Nephron progenitor cell (in vitro differentiated cells): ENCODE data around the gene DNAJB12.
A peak's percentile ranks its signal among the peaks of the same experiment; 100 is the strongest.

Experiments used
- DNase-seq: peaks from one replicate; pipeline ENCODE4 v3.0.0; 2021
- H3K27ac Mint-ChIP-seq: 2 replicates; pipeline ENCODE4 v1.8.0; 2021; ENCODE audit warnings: mild to moderate bottlenecking, moderate library complexity, mixed read lengths
- H3K27me3 Mint-ChIP-seq: 2 replicates; pipeline ENCODE4 v1.8.0; 2021; ENCODE audit warnings: mild to moderate bottlenecking, low read depth, mixed read lengths; ENCODE audit not compliant: poor library complexity
- H3K36me3 Mint-ChIP-seq: 2 replicates; pipeline ENCODE4 v1.8.0; 2021; ENCODE audit warnings: low read depth, mixed read lengths
- H3K4me1 Mint-ChIP-seq: 2 replicates; pipeline ENCODE4 v1.8.0; 2021; ENCODE audit warnings: mixed read lengths
- H3K4me3 Mint-ChIP-seq: 2 replicates; pipeline ENCODE4 v1.8.0; 2021; ENCODE audit warnings: mild to moderate bottlenecking, moderate library complexity, mixed read lengths
- H3K9me3 Mint-ChIP-seq: 2 replicates; pipeline ENCODE4 v1.8.0; 2021; ENCODE audit warnings: mild to moderate bottlenecking, moderate library complexity, mixed read lengths
- CTCF ChIP-seq: fragments of 200-600 bp; sonication (generic); IDR thresholded peaks from 2 replicates; pipeline ENCODE4 v1.5.0; 2021; ENCODE audit warnings: antibody characterized with exemption

DNAJB12 gene

GRCh38 chr10:72322280-72323058 lies 32.2 kb downstream of the DNAJB12 start:
- no peak overlapping the region for H3K4me3 Mint-ChIP-seq
- DNase-seq = no peak
- no peaks in the 10 kb centered on the region for H3K27me3 Mint-ChIP-seq
- no peaks in the 10 kb centered on the region for H3K9me3 Mint-ChIP-seq
- H3K36me3 Mint-ChIP-seq = no peaks in the 10 kb centered on the region
- no peak for TF ChIP-seq CTCF
- peaks cover 77% of the 10 kb centered on the region for H3K4me1 Mint-ChIP-seq
- H3K27ac Mint-ChIP-seq = no peak overlapping the region

- H3K9me3 Mint-ChIP-seq = no peaks in the 10 kb centered on the region
- peaks cover 1% of the 10 kb centered on the region for H3K27me3 Mint-ChIP-seq
- no peak for TF ChIP-seq CTCF
- H3K36me3 Mint-ChIP-seq = no peaks in the 10 kb centered on the region
- H3K4me1 Mint-ChIP-seq = peaks cover 80% of the 10 kb centered on the region
- no peak overlapping the region for H3K4me3 Mint-ChIP-seq
- no peak for DNase-seq
- no peak overlapping the region for H3K27ac Mint-ChIP-seq
These were observed 32.8 kb downstream of the DNAJB12 start for GRCh38 chr10:72322030-72322279.

GRCh38 chr10:72321248-72322029 lies 33.3 kb downstream of the DNAJB12 start:
- Mint-ChIP-seq H3K27ac (peak overlapping the region; percentile 96), H3K4me3 (no peak overlapping the region), H3K27me3 (peaks cover 3% of the 10 kb centered on the region), H3K9me3 (no peaks in the 10 kb centered on the region), H3K36me3 (no peaks in the 10 kb centered on the region), H3K4me1 (peaks cover 77% of the 10 kb centered on the region)
- TF ChIP-seq CTCF = no peak
- DNase-seq = no peak

GRCh38 chr10:72320676-72321247 lies 34.0 kb downstream of the DNAJB12 start:
- Mint-ChIP-seq H3K27ac (peak overlapping the region; percentile 96), H3K4me1 (peaks cover 81% of the 10 kb centered on the region), H3K27me3 (peaks cover 3% of the 10 kb centered on the region), H3K36me3 (no peaks in the 10 kb centered on the region), H3K4me3 (peak overlapping the region; percentile 64), H3K9me3 (no peaks in the 10 kb centered on the region)
- no peak for DNase-seq
- TF ChIP-seq CTCF = no peak

GRCh38 chr10:72319416-72320254 lies 35.1 kb downstream of the DNAJB12 start:
- Mint-ChIP-seq H3K36me3 (no peaks in the 10 kb centered on the region), H3K27me3 (peaks cover 8% of the 10 kb centered on the region), H3K27ac (peak overlapping the region; percentile 96), H3K4me3 (peak overlapping the region; percentile 44), H3K4me1 (peaks cover 82% of the 10 kb centered on the region), H3K9me3 (no peaks in the 10 kb centered on the region)
- TF ChIP-seq CTCF = no peak
- peak; percentile 80 for DNase-seq
